Measurements from ENCODE around the gene DDX23.

DNA sequence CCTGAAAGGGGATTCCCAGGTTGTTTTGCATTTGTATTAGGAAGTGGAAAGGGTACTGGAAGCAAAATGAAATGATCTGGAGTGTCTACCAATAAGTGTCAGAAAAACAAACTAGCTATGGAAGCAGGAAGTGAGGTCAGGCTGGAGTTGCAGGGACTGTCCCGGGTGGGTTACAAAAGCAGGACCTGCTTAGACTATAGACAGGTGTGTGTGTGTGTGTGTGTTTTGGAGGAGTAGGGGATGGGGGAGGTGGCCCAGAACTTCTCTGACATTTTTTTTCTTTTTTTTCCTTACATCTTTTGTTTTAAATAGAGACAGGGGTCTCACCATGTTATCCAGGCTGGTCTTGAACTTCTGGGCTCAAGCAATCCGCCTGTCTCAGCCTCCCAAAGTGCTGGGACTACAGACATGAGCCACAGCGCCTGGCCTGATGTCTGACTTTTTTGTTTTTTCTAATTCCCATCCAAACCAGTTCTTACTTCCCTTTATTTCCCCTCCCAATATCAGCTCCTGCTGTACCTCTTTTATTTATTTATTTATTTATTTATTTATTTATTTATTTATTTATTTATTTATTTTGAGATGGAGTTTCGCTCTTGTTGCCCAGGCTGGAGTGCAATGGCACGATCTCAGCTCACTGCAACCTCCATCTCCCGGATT lies 14.2 kb upstream of the DDX23 start:
- TF ChIP-seq EZH2phosphoT487 (conservative IDR thresholded peaks at IDR 0.05; ENCODE audit: low read length) (no peak), CTCF (IDR thresholded peaks at IDR 0.05; ENCODE audit: insufficient read depth, low read length, poor library complexity, severe bottlenecking) (no peak)

All from SU-DHL-6 (cell line).